DMS53 treated with DMSO at 0.1 percent for 48 hours (cell line): ENCODE results near the gene NXN.
A peak's percentile ranks its signal among the peaks of the same experiment; 100 is the strongest.
"Not testable (repeated sequence)": the region's sequence is repeated elsewhere in the genome, so short reads cannot be mapped to it uniquely, and the experiment has no call there.

Experiments used
- DNase-seq: peaks from one replicate; lab custom pipeline; 2025; ENCODE audit not compliant: unreplicated experiment; lab: John Stamatoyannopoulos, UW

The NXN gene

GRCh38 chr17:980406-981291, 1.1 kb upstream of the NXN start:
- DNase-seq = peak; percentile 75

GRCh38 chr17:979212-979538, 401 bp downstream of the NXN start:
- DNase-seq = peak; percentile 20

- no peak for DNase-seq
Observed at GRCh38 chr17:978103-979093, 1.2 kb downstream of the NXN start.

- DNase-seq = no peak
Observed at GRCh38 chr17:977166-977565, 2.4 kb downstream of the NXN start.

GRCh38 chr17:976312-976711, 3.3 kb downstream of the NXN start:
- DNase-seq = no peak

GRCh38 chr17:975371-975915, 4.1 kb downstream of the NXN start:
- no peak for DNase-seq

- not testable (repeated sequence) for DNase-seq
Observed at GRCh38 chr17:974778-975177, 4.8 kb downstream of the NXN start.

GRCh38 chr17:973053-973452, 6.5 kb downstream of the NXN start:
- no peak for DNase-seq

GRCh38 chr17:971861-972260, 7.7 kb downstream of the NXN start:
- not testable (repeated sequence) for DNase-seq

GRCh38 chr17:970364-970763, 9.2 kb downstream of the NXN start:
- no peak for DNase-seq

GRCh38 chr17:969811-970355, 9.7 kb downstream of the NXN start:
- DNase-seq = no peak

- DNase-seq = peak; percentile 37
Observed at GRCh38 chr17:968812-969730, 10.5 kb downstream of the NXN start.

- DNase-seq = no peak
Observed at GRCh38 chr17:967122-967521, 12.5 kb downstream of the NXN start.

GRCh38 chr17:965311-965989, 14.1 kb downstream of the NXN start:
- no peak for DNase-seq

- no peak for DNase-seq
Observed at GRCh38 chr17:964876-965275, 14.7 kb downstream of the NXN start.

GRCh38 chr17:962670-963069, 16.9 kb downstream of the NXN start:
- no peak for DNase-seq

- DNase-seq = no peak
Observed at GRCh38 chr17:962166-962565, 17.4 kb downstream of the NXN start.

GRCh38 chr17:958712-959451, 20.7 kb downstream of the NXN start:
- no peak for DNase-seq

GRCh38 chr17:957856-958421, 21.6 kb downstream of the NXN start:
- DNase-seq = no peak
